HG02870 (cell line): ENCODE measurements around the gene SYNPR.

ENCODE experiments used
- ATAC-seq: cut with Tn5 transposase; IDR thresholded peaks from one replicate; pipeline ENCODE4 v1.9.1; 2021; ENCODE audit warnings: mild to moderate bottlenecking, moderate library complexity; ENCODE audit not compliant: unreplicated experiment

Gene SYNPR

GRCh38 chr3:63370094-63370493, 92.0 kb downstream of the SYNPR start:
- no peak for ATAC-seq

GRCh38 chr3:63383040-63383439, 104.9 kb downstream of the SYNPR start:
- no peak for ATAC-seq

- ATAC-seq = no peak
Observed at GRCh38 chr3:63384382-63384781, 106.3 kb downstream of the SYNPR start.

- no peak for ATAC-seq
Observed at GRCh38 chr3:63385629-63386028, 107.5 kb downstream of the SYNPR start.

GRCh38 chr3:63386568-63386967, 108.5 kb downstream of the SYNPR start:
- ATAC-seq = no peak

GRCh38 chr3:63387568-63387967, 109.5 kb downstream of the SYNPR start:
- ATAC-seq = no peak

- ATAC-seq = no peak
Observed at GRCh38 chr3:63390710-63391230, 112.7 kb downstream of the SYNPR start.

GRCh38 chr3:63395960-63396359, 117.9 kb downstream of the SYNPR start:
- ATAC-seq = no peak

GRCh38 chr3:63400246-63400860, 122.2 kb downstream of the SYNPR start:
- ATAC-seq = no peak

- ATAC-seq = no peak
Observed at GRCh38 chr3:63405882-63406281, 127.8 kb downstream of the SYNPR start.

- no peak for ATAC-seq
Observed at GRCh38 chr3:63413523-63413922, 135.4 kb downstream of the SYNPR start.

GRCh38 chr3:63414607-63415006, 136.5 kb downstream of the SYNPR start:
- no peak for ATAC-seq

- ATAC-seq = no peak
Observed at GRCh38 chr3:63429905-63430304, 151.8 kb downstream of the SYNPR start.

GRCh38 chr3:63430875-63431274, 152.8 kb downstream of the SYNPR start:
- ATAC-seq = no peak

- ATAC-seq = no peak
Observed at GRCh38 chr3:63437858-63438257, 159.8 kb downstream of the SYNPR start.

GRCh38 chr3:63438826-63439371, 160.8 kb downstream of the SYNPR start:
- no peak for ATAC-seq

GRCh38 chr3:63441262-63441661, 163.2 kb downstream of the SYNPR start:
- ATAC-seq = no peak

- no peak for ATAC-seq
Observed at GRCh38 chr3:63442918-63443317, 164.8 kb downstream of the SYNPR start.

GRCh38 chr3:63450023-63450422, 171.9 kb downstream of the SYNPR start:
- no peak for ATAC-seq

GRCh38 chr3:63450634-63451363, 172.7 kb downstream of the SYNPR start:
- ATAC-seq = no peak

- peak; percentile 40 for ATAC-seq
Observed at GRCh38 chr3:63456901-63457300, 178.8 kb downstream of the SYNPR start.

- no peak for ATAC-seq
Observed at GRCh38 chr3:63458405-63458804, 180.3 kb downstream of the SYNPR start.
